DMS 273 treated with DMSO at 0.1 percent for 48 hours (cell line): ENCODE results near the gene MATN3.

Experiments
- DNase-seq: peaks from one replicate; lab custom pipeline; 2025; lab: John Stamatoyannopoulos, UW

MATN3 gene

GRCh38 chr2:20001361-20001863 lies 11.1 kb downstream of the MATN3 start:
- DNase-seq, result no peak

GRCh38 chr2:19993731-19994130 lies 18.7 kb downstream of the MATN3 start:
- DNase-seq, result peak; percentile 51

- no peak for DNase-seq
Observed at GRCh38 chr2:19991895-19992294, 20.6 kb downstream of the MATN3 start.

- no peak for DNase-seq
Observed at GRCh38 chr2:19990416-19990728, 22.1 kb downstream of the MATN3 start.

GRCh38 chr2:19989667-19990415 lies 22.6 kb downstream of the MATN3 start, which contains the start of gene WDR35:
Gene WDR35 (minus strand): TSS chr2:19990105. CDS start chr2:19990015, 90 bp downstream.
- DNase-seq, result peak; percentile 73

- no peak for DNase-seq
Observed at GRCh38 chr2:19989342-19989666, 23.2 kb downstream of the MATN3 start.

- no peak for DNase-seq
Observed at GRCh38 chr2:19988600-19988999, 23.9 kb downstream of the MATN3 start.

GRCh38 chr2:19987936-19988335 lies 24.5 kb downstream of the MATN3 start:
- no peak for DNase-seq

- no peak for DNase-seq
Observed at GRCh38 chr2:19982268-19982667, 30.2 kb downstream of the MATN3 start.

GRCh38 chr2:19979932-19980331 lies 32.5 kb downstream of the MATN3 start:
- DNase-seq, result no peak

GRCh38 chr2:19973466-19973865 lies 39.0 kb downstream of the MATN3 start:
- DNase-seq, result no peak

GRCh38 chr2:19971691-19972090 lies 40.8 kb downstream of the MATN3 start:
- DNase-seq, result no peak

GRCh38 chr2:19963386-19963785 lies 49.1 kb downstream of the MATN3 start:
- DNase-seq, result no peak

GRCh38 chr2:19955544-19956422 lies 56.7 kb downstream of the MATN3 start:
- DNase-seq, result peak; percentile 15

GRCh38 chr2:19949071-19949470 lies 63.4 kb downstream of the MATN3 start:
- no peak for DNase-seq

- no peak for DNase-seq
Observed at GRCh38 chr2:19947184-19947940, 65.1 kb downstream of the MATN3 start.

GRCh38 chr2:19944205-19944845 lies 68.1 kb downstream of the MATN3 start:
- no peak for DNase-seq

GRCh38 chr2:19943189-19943588 lies 69.3 kb downstream of the MATN3 start:
- DNase-seq, result no peak

- DNase-seq, result no peak
Observed at GRCh38 chr2:19942199-19942598, 70.3 kb downstream of the MATN3 start.
